H1 (cell line): ENCODE measurements around the gene ZC3H12C.

ENCODE experiments used
- ATF2 ChIP-seq: IDR thresholded peaks from 2 replicates; pipeline ENCODE4 v1.6.1; 2012; ENCODE audit warnings: low read length, inconsistent platforms
- CEBPB ChIP-seq: IDR thresholded peaks from 2 replicates; pipeline ENCODE4 v1.6.1; 2012; ENCODE audit warnings: low read depth, low read length
- CHD2 ChIP-seq: IDR thresholded peaks from 2 replicates; pipeline ENCODE4 v1.6.1; 2012; ENCODE audit warnings: low read length, improper control_type of control experiment
- EGR1 ChIP-seq: IDR thresholded peaks from 2 replicates; pipeline ENCODE4 v1.6.1; 2011; ENCODE audit warnings: low read depth, low read length, borderline replicate concordance
- EP300 ChIP-seq, 2 experiments: IDR thresholded peaks; 1 replicate in 1 of 2; 2 replicates in 1 of 2; pipeline ENCODE4 v1.6.1; 2011 to 2012; ENCODE audit warnings: low read depth in 2 of 2, low read length in 2 of 2, mild to moderate bottlenecking in 2 of 2, borderline replicate concordance in 1 of 2, inconsistent platforms in 1 of 2, moderate library complexity in 1 of 2
- GABPA ChIP-seq: IDR thresholded peaks from 2 replicates; pipeline ENCODE4 v1.6.1; 2011; ENCODE audit warnings: mild to moderate bottlenecking, low read length, moderate library complexity, borderline replicate concordance; ENCODE audit not compliant: insufficient read depth
- GTF2F1 ChIP-seq: IDR thresholded peaks from 2 replicates; pipeline ENCODE4 v1.6.1; 2012; ENCODE audit warnings: low read depth, low read length, improper control_type of control experiment, borderline replicate concordance
- PHF8 ChIP-seq: fragments of 200-600 bp; sonication (generic); conservative IDR thresholded peaks from 2 replicates; pipeline ENCODE4 v1.7.1; 2012; ENCODE audit warnings: low read depth, mild to moderate bottlenecking, inconsistent platforms, low read length, moderate library complexity
- POLR2A ChIP-seq, 2 experiments: IDR thresholded peaks; 1 replicate in 1 of 2; 2 replicates in 1 of 2; pipeline ENCODE4 v1.6.1; 2011; ENCODE audit warnings: low read depth in 2 of 2, low read length in 2 of 2, mild to moderate bottlenecking in 2 of 2; ENCODE audit errors: control extremely low read depth in 1 of 2
- RAD21 ChIP-seq, 2 experiments: IDR thresholded peaks in 1 of 2; conservative IDR thresholded peaks in 1 of 2; 2 replicates each; pipeline ENCODE4 v1.6.1; 2011; ENCODE audit warnings: low read depth in 2 of 2, low read length in 2 of 2, improper control_type of control experiment in 1 of 2, inconsistent platforms in 1 of 2, mild to moderate bottlenecking in 1 of 2, moderate library complexity in 1 of 2
- SP1 ChIP-seq: IDR thresholded peaks from 2 replicates; pipeline ENCODE4 v1.6.1; 2011; ENCODE audit warnings: low read depth, low read length
- TF ChIP-seq, protein P1 (sequence below): IDR thresholded peaks from 2 replicates; pipeline ENCODE4 v1.6.1; 2011; ENCODE audit warnings: low read depth, mild to moderate bottlenecking, low read length; ENCODE audit not compliant: insufficient read depth
- TF ChIP-seq, protein P2 (sequence below), 3 experiments: IDR thresholded peaks; 1 replicate in 2 of 3; 2 replicates in 1 of 3; pipeline versions ENCODE4 v1.5.1 to v1.6.1; 2011; ENCODE audit warnings: low read length in 3 of 3, mild to moderate bottlenecking in 3 of 3, inconsistent platforms in 2 of 3, low read depth in 1 of 3, moderate library complexity in 1 of 3; ENCODE audit not compliant: insufficient read depth in 1 of 3; ENCODE audit errors: control extremely low read depth in 1 of 3

GRCh38 chr11:110074499-110074898 lies 18.7 kb upstream of the ZC3H12C start:
- TF ChIP-seq, protein P1, sequence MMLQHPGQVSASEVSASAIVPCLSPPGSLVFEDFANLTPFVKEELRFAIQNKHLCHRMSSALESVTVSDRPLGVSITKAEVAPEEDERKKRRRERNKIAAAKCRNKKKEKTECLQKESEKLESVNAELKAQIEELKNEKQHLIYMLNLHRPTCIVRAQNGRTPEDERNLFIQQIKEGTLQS: no peak
- TF ChIP-seq GTF2F1: no peak
- TF ChIP-seq EP300 (IDR thresholded peaks at IDR 0.05; ENCODE audit: borderline replicate concordance in 1 of 2, low read depth in 2 of 2, low read length in 2 of 2): no peak
- TF ChIP-seq POLR2A (IDR thresholded peaks at IDR 0.05; ENCODE audit: control extremely low read depth in 1 of 2, low read depth in 2 of 2, low read length in 2 of 2): no peak
- TF ChIP-seq, protein P2, sequence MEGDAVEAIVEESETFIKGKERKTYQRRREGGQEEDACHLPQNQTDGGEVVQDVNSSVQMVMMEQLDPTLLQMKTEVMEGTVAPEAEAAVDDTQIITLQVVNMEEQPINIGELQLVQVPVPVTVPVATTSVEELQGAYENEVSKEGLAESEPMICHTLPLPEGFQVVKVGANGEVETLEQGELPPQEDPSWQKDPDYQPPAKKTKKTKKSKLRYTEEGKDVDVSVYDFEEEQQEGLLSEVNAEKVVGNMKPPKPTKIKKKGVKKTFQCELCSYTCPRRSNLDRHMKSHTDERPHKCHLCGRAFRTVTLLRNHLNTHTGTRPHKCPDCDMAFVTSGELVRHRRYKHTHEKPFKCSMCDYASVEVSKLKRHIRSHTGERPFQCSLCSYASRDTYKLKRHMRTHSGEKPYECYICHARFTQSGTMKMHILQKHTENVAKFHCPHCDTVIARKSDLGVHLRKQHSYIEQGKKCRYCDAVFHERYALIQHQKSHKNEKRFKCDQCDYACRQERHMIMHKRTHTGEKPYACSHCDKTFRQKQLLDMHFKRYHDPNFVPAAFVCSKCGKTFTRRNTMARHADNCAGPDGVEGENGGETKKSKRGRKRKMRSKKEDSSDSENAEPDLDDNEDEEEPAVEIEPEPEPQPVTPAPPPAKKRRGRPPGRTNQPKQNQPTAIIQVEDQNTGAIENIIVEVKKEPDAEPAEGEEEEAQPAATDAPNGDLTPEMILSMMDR (IDR thresholded peaks at IDR 0.05; ENCODE audit: control extremely low read depth in 1 of 3, insufficient read depth in 1 of 3, low read depth in 1 of 3, low read length in 3 of 3): no peak
- no peak for TF ChIP-seq CHD2
- TF ChIP-seq CEBPB: no peak
- TF ChIP-seq ATF2: no peak
- TF ChIP-seq SP1: no peak
- no peak for TF ChIP-seq PHF8
- TF ChIP-seq RAD21 (IDR thresholded peaks at IDR 0.05 in 1 of 2, conservative IDR thresholded peaks at IDR 0.05 in 1 of 2; ENCODE audit: low read depth in 2 of 2, low read length in 2 of 2): no peak
- TF ChIP-seq GABPA: no peak
- TF ChIP-seq EGR1: no peak
